GM19467 (cell line): ENCODE data around the gene ADAMTS7.
"Not testable (repeated sequence)": the region's sequence is repeated elsewhere in the genome, so short reads cannot be mapped to it uniquely, and the experiment has no call there.

Experiments used
- ATAC-seq: cut with Tn5 transposase; IDR thresholded peaks from one replicate; pipeline ENCODE4 v1.9.1; 2021; ENCODE audit warnings: mild to moderate bottlenecking, moderate library complexity; ENCODE audit not compliant: unreplicated experiment

Gene ADAMTS7

GRCh38 chr15:78811124-78811824 is at the start of gene ADAMTS7:
Gene ADAMTS7 (minus strand): TSS chr15:78811464. CDS start chr15:78811220, 244 bp downstream.
- peak; percentile 62 for ATAC-seq

- peak; percentile 76 for ATAC-seq
These were observed 48.9 kb upstream of the ADAMTS7 start for GRCh38 chr15:78859971-78860719.

GRCh38 chr15:78855746-78856145 is 44.5 kb upstream of the ADAMTS7 start:
- no peak for ATAC-seq

GRCh38 chr15:78854833-78855372 is 43.6 kb upstream of the ADAMTS7 start:
- ATAC-seq: no peak

GRCh38 chr15:78853500-78853899 is 42.2 kb upstream of the ADAMTS7 start:
- ATAC-seq: no peak

- no peak for ATAC-seq
These were observed 39.9 kb upstream of the ADAMTS7 start for GRCh38 chr15:78850941-78851755.

GRCh38 chr15:78850352-78850751 is 39.1 kb upstream of the ADAMTS7 start:
- ATAC-seq: no peak

- ATAC-seq: not testable (repeated sequence)
These were observed 36.2 kb upstream of the ADAMTS7 start for GRCh38 chr15:78847387-78847906.

- ATAC-seq: not testable (repeated sequence)
These were observed 35.6 kb upstream of the ADAMTS7 start for GRCh38 chr15:78846906-78847305.

GRCh38 chr15:78842519-78842918 is 31.3 kb upstream of the ADAMTS7 start:
- no peak for ATAC-seq

GRCh38 chr15:78841891-78842290 is 30.6 kb upstream of the ADAMTS7 start:
- ATAC-seq: no peak

GRCh38 chr15:78841376-78841706 is 30.1 kb upstream of the ADAMTS7 start:
- ATAC-seq: no peak

GRCh38 chr15:78840661-78841375 is 29.6 kb upstream of the ADAMTS7 start:
- no peak for ATAC-seq

- not testable (repeated sequence) for ATAC-seq
These were observed 27.9 kb upstream of the ADAMTS7 start for GRCh38 chr15:78839151-78839550.

- ATAC-seq: no peak
These were observed 27.2 kb upstream of the ADAMTS7 start for GRCh38 chr15:78838489-78838888.

- ATAC-seq: no peak
These were observed 26.3 kb upstream of the ADAMTS7 start for GRCh38 chr15:78837543-78837942.

- no peak for ATAC-seq
These were observed 25.9 kb upstream of the ADAMTS7 start for GRCh38 chr15:78837131-78837530.

- ATAC-seq: no peak
These were observed 25.1 kb upstream of the ADAMTS7 start for GRCh38 chr15:78836333-78836732.

GRCh38 chr15:78831229-78832207 is 20.3 kb upstream of the ADAMTS7 start:
- ATAC-seq: no peak
